Sciatic nerve (tissue), 2 donors: ENCODE results near the gene PEMT. TPM values are rescaled to one million over a fixed set of nuclear protein-coding genes. Genes with fewer than 3 reads are reported as not detected.
A peak's percentile ranks its signal among the peaks of the same experiment; 100 is the strongest.

Experiments
- ATAC-seq: fragments of 200-7000 bp; cut with Tn5 transposase; one replicate; pipeline ENCODE4 v1.9.1; 2020; ENCODE audit warnings: mild to moderate bottlenecking, moderate library complexity
- DNase-seq: peaks from one replicate; pipeline ENCODE4 v3.0.0-alpha.2; 2020; ENCODE audit warnings: low spot score
- intact Hi-C: fragments of 100-400 bp; cut with DNase I; formaldehyde crosslinking; loops from one replicate; pipeline ENCODE4 v1.14.2; 2022
- total RNA-seq: library from RNA; stranded (reverse); fragmentation: NEBNext Ultra II Directional; extraction: Animal tissue kit (Norgen Biotek cat#: 25700); gene quantifications from one replicate; pipeline ENCODE4 v1.2.1, GENCODE V29; 2021
- donor health status: DM: no; HTN: no; CAD: no.
- donor health status: DM: no; HTN: no; CAD: no.

Gene PEMT
- total RNA-seq, 1 donor from 2014 or later = 27.6 TPM

- DNase-seq (no peak), ATAC-seq (no peak)
- intact Hi-C loops = no loop called here
Measured at GRCh38 chr17:17559164-17559563, 32.3 kb downstream of the PEMT start.

GRCh38 chr17:17558431-17558830 lies 33.1 kb downstream of the PEMT start:
- DNase-seq (no peak), ATAC-seq (no peak)
- intact Hi-C loops = no loop called here

- ATAC-seq (no peak), DNase-seq (no peak)
- intact Hi-C loops = no loop called here
Measured at GRCh38 chr17:17557796-17558195, 33.7 kb downstream of the PEMT start.

GRCh38 chr17:17556671-17557070 lies 34.8 kb downstream of the PEMT start:
- ATAC-seq (no peak), DNase-seq (no peak)
- intact Hi-C loops = no loop called here

DNA sequence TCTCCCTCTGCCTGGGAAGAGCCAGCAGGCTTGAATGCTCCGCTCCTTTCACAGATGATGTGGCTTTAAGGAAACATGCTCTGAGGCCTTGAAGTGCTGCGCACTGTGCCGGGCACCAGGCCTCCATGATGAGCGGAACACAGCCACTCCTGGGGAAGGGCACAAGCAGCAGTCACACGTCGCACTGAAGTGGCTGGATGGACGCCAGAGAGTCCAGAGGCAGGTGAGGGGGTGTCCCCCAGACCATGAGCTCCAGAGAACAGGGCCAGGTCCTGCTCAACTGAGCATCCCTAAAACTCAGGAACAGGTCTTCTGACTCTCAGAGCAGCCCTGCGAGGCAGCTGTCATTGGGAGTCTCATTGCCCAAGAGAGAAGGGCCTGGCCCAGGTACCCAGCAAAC lies 35.6 kb downstream of the PEMT start:
- ATAC-seq (no peak), DNase-seq (no peak)
- intact Hi-C loops = no loop called here

GRCh38 chr17:17555151-17555550 lies 36.4 kb downstream of the PEMT start:
- ATAC-seq (no peak), DNase-seq (no peak)
- intact Hi-C loops = no loop called here

- ATAC-seq (no peak), DNase-seq (no peak)
- intact Hi-C loops = no loop called here
Measured at GRCh38 chr17:17554266-17554665, 37.2 kb downstream of the PEMT start.

- no peak for DNase-seq
- intact Hi-C loops = no loop called here
- no peak for ATAC-seq
Measured at GRCh38 chr17:17553217-17554195, 38.0 kb downstream of the PEMT start.

- DNase-seq = no peak
- no peak for ATAC-seq
- intact Hi-C loops = no loop called here
Measured at GRCh38 chr17:17552351-17553216, 38.9 kb downstream of the PEMT start.

- DNase-seq (no peak), ATAC-seq (peak; percentile 57)
- intact Hi-C loops = loop anchor here (1.0 kb wide), 1 partner anchor 36 kb away; no protein-coding TSS in a partner anchor
Measured at GRCh38 chr17:17551361-17551760, 40.1 kb downstream of the PEMT start.

DNA sequence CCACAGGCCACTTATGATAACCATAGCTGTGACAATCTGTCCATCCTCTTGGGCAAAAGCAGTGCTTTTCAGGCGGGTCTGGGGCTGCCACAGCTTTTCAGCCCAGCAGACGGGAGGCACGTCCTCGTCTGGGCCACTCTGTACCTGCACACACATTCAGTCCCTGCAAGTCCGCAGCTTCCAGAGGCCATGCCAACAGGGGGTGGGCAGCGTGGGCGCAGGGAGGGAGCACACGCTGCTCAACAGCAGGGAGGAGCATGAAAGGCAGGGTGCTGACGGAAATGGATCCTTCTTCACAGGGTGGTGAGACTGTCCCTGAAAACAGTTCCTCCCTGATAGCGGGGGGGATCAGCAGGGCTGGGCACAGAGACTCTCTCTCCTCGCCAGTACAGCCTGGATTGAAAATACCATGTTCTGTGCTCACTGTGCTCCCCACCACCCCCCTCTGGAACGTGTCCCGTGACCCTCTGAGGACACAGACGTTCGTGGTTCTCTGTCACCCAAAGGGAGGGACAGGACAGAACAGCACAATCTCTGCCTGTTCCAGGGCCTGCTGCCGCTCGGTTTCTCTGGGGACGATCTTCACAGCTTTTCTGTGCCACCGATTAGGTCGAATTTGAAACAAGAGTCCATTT lies 41.7 kb downstream of the PEMT start:
- intact Hi-C loops = no loop called here
- no peak for ATAC-seq
- DNase-seq = no peak

DNA sequence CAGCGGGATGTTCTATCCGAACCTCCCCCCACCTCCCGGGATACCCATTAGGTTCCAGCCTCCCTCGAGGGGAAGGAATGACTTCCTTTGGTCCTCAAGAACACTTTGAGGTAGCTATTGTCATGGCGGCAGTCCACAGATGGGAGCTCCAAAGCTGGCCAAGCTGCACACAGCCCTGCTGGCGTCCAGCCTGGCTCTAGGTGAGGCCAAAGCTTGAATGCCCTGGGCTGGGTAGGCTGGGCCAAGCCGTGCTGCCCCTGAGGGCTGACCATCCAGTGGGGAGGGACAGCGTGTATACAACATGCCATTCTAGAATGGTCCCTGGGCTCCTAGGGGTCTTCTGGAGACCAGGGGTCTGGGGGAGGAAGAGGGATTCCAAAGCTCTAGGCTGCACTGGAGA lies 43.5 kb downstream of the PEMT start:
- intact Hi-C loops = no loop called here
- ATAC-seq (no peak), DNase-seq (no peak)

GRCh38 chr17:17547210-17547764 lies 44.2 kb downstream of the PEMT start:
- no peak for ATAC-seq
- no peak for DNase-seq
- intact Hi-C loops = no loop called here

- ATAC-seq = no peak
- no peak for DNase-seq
- intact Hi-C loops = no loop called here
Measured at GRCh38 chr17:17546399-17547185, 44.9 kb downstream of the PEMT start.

DNA sequence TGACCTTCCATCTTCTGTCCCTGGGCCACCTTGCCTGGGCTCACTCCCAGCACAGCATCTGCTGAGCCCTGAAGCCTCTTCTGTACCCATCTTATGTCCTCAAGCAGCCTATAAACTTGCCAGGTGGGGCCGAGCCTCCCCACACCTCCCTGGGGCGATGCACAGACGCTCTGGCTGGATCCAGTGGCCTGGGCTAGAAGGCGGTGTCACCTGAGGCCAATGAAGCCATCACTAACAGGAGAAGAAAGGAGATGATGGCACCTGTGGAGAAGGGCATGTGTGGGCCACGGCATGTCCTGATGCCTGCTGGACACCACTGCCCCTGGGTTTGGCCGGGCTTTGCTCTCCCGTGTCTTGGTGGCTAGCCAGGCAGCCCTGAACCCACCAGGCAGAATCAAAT lies 45.5 kb downstream of the PEMT start:
- intact Hi-C loops = no loop called here
- DNase-seq (no peak), ATAC-seq (no peak)

DNA sequence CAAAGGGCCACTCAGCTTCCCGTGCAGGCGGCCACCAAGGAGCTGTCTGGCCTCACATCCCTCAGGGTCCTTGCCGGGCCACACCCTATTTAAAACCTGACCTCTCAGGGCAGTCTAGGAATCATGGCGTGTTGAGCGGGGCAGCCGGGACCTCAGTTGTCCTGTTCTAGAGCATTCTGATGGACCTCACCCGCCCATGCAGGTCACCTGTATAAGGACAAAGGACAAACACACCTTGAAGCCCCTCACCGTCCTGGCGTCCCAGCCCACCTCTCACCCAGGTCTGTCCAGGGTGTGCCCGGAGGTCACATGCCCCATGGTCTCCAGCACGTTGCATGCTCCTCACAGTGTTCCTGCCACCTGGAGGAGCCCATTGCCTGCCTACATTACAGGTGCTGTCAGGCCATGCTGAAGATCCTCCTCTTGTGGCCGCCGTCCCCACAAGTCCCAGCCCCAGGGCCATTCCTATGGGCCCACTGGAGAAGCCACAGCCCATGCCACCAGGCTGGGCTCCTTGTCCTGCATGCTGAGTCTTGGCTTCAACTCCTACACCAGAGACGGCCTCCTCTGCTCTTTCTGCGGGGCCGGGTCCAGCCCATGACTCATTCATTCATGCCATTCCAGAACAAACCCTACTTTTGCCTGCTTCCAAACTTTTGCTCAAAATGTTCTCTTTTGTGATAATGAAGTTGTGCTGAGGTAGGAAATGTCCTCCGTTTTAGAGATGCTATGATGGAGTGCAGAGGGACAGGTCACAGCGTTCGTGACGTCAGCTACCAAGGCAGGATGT lies 46.3 kb downstream of the PEMT start:
- DNase-seq (no peak), ATAC-seq (peak; percentile 72)
- intact Hi-C loops = no loop called here

GRCh38 chr17:17542906-17543635 lies 48.4 kb downstream of the PEMT start:
- ATAC-seq = no peak
- DNase-seq = no peak
- intact Hi-C loops = no loop called here
